OCI-LY3 (cell line): Measurements from ENCODE around the gene SLC4A8.
A peak's percentile ranks its signal among the peaks of the same experiment; 100 is the strongest.

Source experiments
- H2AFZ ChIP-seq: fragments of 200-600, 300-600 bp; shearing (Covaris generic); 2 replicates; pipeline ENCODE4 v1.6.0; 2014; ENCODE audit warnings: antibody characterized with exemption, low read depth, low read length
- H3K27ac ChIP-seq: fragments of 200-600, 300-600 bp; sonication (generic); 2 replicates; pipeline ENCODE4 v1.5.1; 2014; ENCODE audit warnings: mild to moderate bottlenecking, low read length, moderate library complexity, mixed read lengths
- H3K27me3 ChIP-seq: fragments of 200-600, 300-600 bp; sonication (generic); 2 replicates; pipeline ENCODE4 v1.6.1; 2014; ENCODE audit warnings: low read depth, low read length, mixed read lengths
- H3K36me3 ChIP-seq: fragments of 200-600, 300-600 bp; sonication (generic); replicated peaks from 2 replicates; pipeline ENCODE3; 2014; ENCODE audit warnings: low read depth, low read length, mixed read lengths
- H3K4me1 ChIP-seq: fragments of 300-600, 200-600 bp; sonication (generic); 2 replicates; pipeline ENCODE4 v1.6.1; 2014; ENCODE audit warnings: low read length, mixed read lengths
- H3K4me2 ChIP-seq: fragments of 200-600, 300-600 bp; sonication (generic); 2 replicates; pipeline ENCODE4 v1.6.1; 2014; ENCODE audit warnings: low read length, mixed read lengths
- H3K4me3 ChIP-seq: fragments of 300-600, 200-600 bp; sonication (generic); 2 replicates; pipeline ENCODE4 v1.5.1; 2014; ENCODE audit warnings: antibody characterized with exemption, mild to moderate bottlenecking, low read length, moderate library complexity
- H3K79me2 ChIP-seq: fragments of 300-600, 200-600 bp; shearing (Covaris generic); 2 replicates; pipeline ENCODE4 v1.6.1; 2014; ENCODE audit warnings: mild to moderate bottlenecking, low read length, mixed read lengths
- H3K9ac ChIP-seq: fragments of 300-600, 200-600 bp; shearing (Covaris generic); 2 replicates; pipeline ENCODE4 v1.6.0; 2014; ENCODE audit warnings: mild to moderate bottlenecking, low read length, moderate library complexity
- H3K9me3 ChIP-seq: fragments of 200-600, 300-600 bp; shearing (Covaris generic); 2 replicates; pipeline ENCODE4 v1.6.1; 2014; ENCODE audit warnings: low read length, mixed read lengths; ENCODE audit not compliant: insufficient read depth
- H4K20me1 ChIP-seq: fragments of 200-600, 300-600 bp; sonication (generic); 2 replicates; pipeline ENCODE4 v1.6.1; 2016; ENCODE audit warnings: low read length, mixed read lengths; ENCODE audit not compliant: insufficient read depth
- CTCF ChIP-seq: fragments of 200-600, 300-600 bp; sonication (generic); IDR thresholded peaks from 2 replicates; pipeline ENCODE4 v1.5.1; 2014; ENCODE audit warnings: antibody characterized with exemption, low read length, low read depth
- EZH2phosphoT487 ChIP-seq: fragments of 200-600 bp; shearing (Covaris generic); IDR thresholded peaks from 2 replicates; pipeline ENCODE4 v1.6.1; 2018; ENCODE audit warnings: antibody characterized with exemption, mixed run types, low read depth

Gene SLC4A8

GRCh38 chr12:51386351-51386750 is 38.3 kb upstream of the SLC4A8 start:
- no peaks in the 10 kb centered on the region for H3K27me3 ChIP-seq
- no peak overlapping the region for H3K4me3 ChIP-seq
- no peak overlapping the region for H3K27ac ChIP-seq
- H3K36me3 ChIP-seq = peaks cover 35% of the 10 kb centered on the region
- TF ChIP-seq EZH2phosphoT487 (no peak), CTCF (no peak)
- peaks cover 32% of the 10 kb centered on the region for H3K79me2 ChIP-seq
- H2AFZ ChIP-seq = no peak overlapping the region
- no peak overlapping the region for H3K9ac ChIP-seq
- peaks cover 75% of the 10 kb centered on the region for H3K4me1 ChIP-seq
- H3K4me2 ChIP-seq = no peak overlapping the region
- no peaks in the 10 kb centered on the region for H4K20me1 ChIP-seq
- no peaks in the 10 kb centered on the region for H3K9me3 ChIP-seq

GRCh38 chr12:51388069-51388799 is 36.4 kb upstream of the SLC4A8 start:
- H3K79me2 ChIP-seq = peaks cover 35% of the 10 kb centered on the region
- no peak for TF ChIP-seq EZH2phosphoT487
- no peak for TF ChIP-seq CTCF
- H3K4me2 ChIP-seq = peak overlapping the region; percentile 91
- peak overlapping the region; percentile 57 for H3K4me3 ChIP-seq
- no peaks in the 10 kb centered on the region for H3K27me3 ChIP-seq
- H2AFZ ChIP-seq = no peak overlapping the region
- H3K9ac ChIP-seq = peak overlapping the region; percentile 96
- peak overlapping the region; percentile 96 for H3K27ac ChIP-seq
- no peaks in the 10 kb centered on the region for H3K9me3 ChIP-seq
- H3K36me3 ChIP-seq = peaks cover 16% of the 10 kb centered on the region
- no peaks in the 10 kb centered on the region for H4K20me1 ChIP-seq
- H3K4me1 ChIP-seq = peaks cover 64% of the 10 kb centered on the region

- Histone ChIP-seq H3K4me1 (peaks cover 64% of the 10 kb centered on the region), H3K9me3 (no peaks in the 10 kb centered on the region), H2AFZ (no peak overlapping the region), H3K79me2 (peaks cover 41% of the 10 kb centered on the region), H3K4me2 (peak overlapping the region; percentile 91), H3K36me3 (peaks cover 16% of the 10 kb centered on the region), H3K27me3 (no peaks in the 10 kb centered on the region), H3K27ac (peak overlapping the region; percentile 96), H4K20me1 (no peaks in the 10 kb centered on the region), H3K4me3 (peak overlapping the region; percentile 57), H3K9ac (peak overlapping the region; percentile 96)
- TF ChIP-seq EZH2phosphoT487 (no peak), CTCF (no peak)
Measured at GRCh38 chr12:51388846-51389245, 35.8 kb upstream of the SLC4A8 start.

GRCh38 chr12:51389302-51389999 is 35.2 kb upstream of the SLC4A8 start:
- no peak for TF ChIP-seq EZH2phosphoT487
- TF ChIP-seq CTCF = no peak
- H3K9ac ChIP-seq = peak overlapping the region; percentile 96

More at GRCh38 chr12:51389302-51389999, 35.2 kb upstream of the SLC4A8 start:
- H2AFZ ChIP-seq = no peak overlapping the region
- H3K4me1 ChIP-seq = peaks cover 64% of the 10 kb centered on the region
- H3K27ac ChIP-seq = peak overlapping the region; percentile 96
- H3K79me2 ChIP-seq = peaks cover 46% of the 10 kb centered on the region
- no peaks in the 10 kb centered on the region for H3K27me3 ChIP-seq
- peak overlapping the region; percentile 57 for H3K4me3 ChIP-seq
- peak overlapping the region; percentile 91 for H3K4me2 ChIP-seq
- H4K20me1 ChIP-seq = no peaks in the 10 kb centered on the region
- peaks cover 13% of the 10 kb centered on the region for H3K36me3 ChIP-seq
- no peaks in the 10 kb centered on the region for H3K9me3 ChIP-seq
